Stimulated activated CD8-positive, alpha-beta memory T cell treated with anti-CD3 and anti-CD28 coated beads, Interleukin-15, amount 100 ng/mL, for 48 hours (primary cell): ENCODE measurements around the gene TFF3.

Experiments used
- DNase-seq, 2 donors: peaks; one replicate each; pipeline ENCODE4 v3.0.0-alpha.2; 2020; ENCODE audit warnings: low read depth in 2 of 2

The TFF3 gene

GRCh38 chr21:42289926-42290325 is 25.3 kb downstream of the TFF3 start:
- no peak for DNase-seq

GRCh38 chr21:42288962-42289361 is 26.2 kb downstream of the TFF3 start:
- DNase-seq, result no peak

- no peak for DNase-seq
Measured at GRCh38 chr21:42287193-42288083, 27.8 kb downstream of the TFF3 start.

- DNase-seq, result no peak
Measured at GRCh38 chr21:42286416-42286815, 28.8 kb downstream of the TFF3 start.

GRCh38 chr21:42285569-42286245 is 29.5 kb downstream of the TFF3 start:
- DNase-seq, result no peak

GRCh38 chr21:42282715-42283114 is 32.5 kb downstream of the TFF3 start:
- DNase-seq, result no peak

GRCh38 chr21:42282021-42282420 is 33.2 kb downstream of the TFF3 start:
- no peak for DNase-seq

- no peak for DNase-seq
Measured at GRCh38 chr21:42281181-42281680, 34.0 kb downstream of the TFF3 start.

GRCh38 chr21:42280356-42281180 is 34.6 kb downstream of the TFF3 start:
- DNase-seq, result no peak

- DNase-seq, result no peak
Measured at GRCh38 chr21:42279888-42280287, 35.3 kb downstream of the TFF3 start.

GRCh38 chr21:42279341-42279871 is 35.8 kb downstream of the TFF3 start:
- DNase-seq, result no peak

- no peak for DNase-seq
Measured at GRCh38 chr21:42278451-42279149, 36.6 kb downstream of the TFF3 start.

- DNase-seq, result no peak
Measured at GRCh38 chr21:42277593-42277992, 37.6 kb downstream of the TFF3 start.

GRCh38 chr21:42276526-42277154 is 38.6 kb downstream of the TFF3 start:
- DNase-seq, result no peak

GRCh38 chr21:42276076-42276475 is 39.1 kb downstream of the TFF3 start:
- DNase-seq, result no peak

- no peak for DNase-seq
Measured at GRCh38 chr21:42272984-42273600, 42.1 kb downstream of the TFF3 start.

GRCh38 chr21:42272109-42272962 is 42.9 kb downstream of the TFF3 start:
- no peak for DNase-seq

GRCh38 chr21:42271065-42271464 is 44.1 kb downstream of the TFF3 start:
- no peak for DNase-seq

- no peak for DNase-seq
Measured at GRCh38 chr21:42269386-42269785, 45.8 kb downstream of the TFF3 start.
